ENCODE results near the gene C11orf68.

DNA sequence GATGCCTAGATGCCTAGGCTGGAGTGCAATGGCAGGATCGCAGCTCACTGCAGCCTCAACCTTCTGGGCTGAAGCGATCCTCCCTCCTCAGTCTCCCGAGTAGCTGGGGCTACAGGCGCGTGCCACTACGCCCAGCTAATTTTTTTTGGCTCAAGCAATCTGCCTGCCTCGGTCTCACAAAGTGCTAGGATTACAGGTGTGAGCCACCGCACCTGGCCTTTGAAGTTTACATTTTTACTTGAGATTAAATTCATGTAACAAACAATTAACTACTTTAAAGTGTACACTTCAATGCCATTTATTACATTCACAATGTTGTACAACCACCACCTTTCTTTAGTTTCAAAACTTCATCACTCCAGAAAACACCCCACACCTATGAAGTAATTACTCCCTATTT, 15.1 kb downstream of the C11orf68 start:
- TF ChIP-seq, protein P1, sequence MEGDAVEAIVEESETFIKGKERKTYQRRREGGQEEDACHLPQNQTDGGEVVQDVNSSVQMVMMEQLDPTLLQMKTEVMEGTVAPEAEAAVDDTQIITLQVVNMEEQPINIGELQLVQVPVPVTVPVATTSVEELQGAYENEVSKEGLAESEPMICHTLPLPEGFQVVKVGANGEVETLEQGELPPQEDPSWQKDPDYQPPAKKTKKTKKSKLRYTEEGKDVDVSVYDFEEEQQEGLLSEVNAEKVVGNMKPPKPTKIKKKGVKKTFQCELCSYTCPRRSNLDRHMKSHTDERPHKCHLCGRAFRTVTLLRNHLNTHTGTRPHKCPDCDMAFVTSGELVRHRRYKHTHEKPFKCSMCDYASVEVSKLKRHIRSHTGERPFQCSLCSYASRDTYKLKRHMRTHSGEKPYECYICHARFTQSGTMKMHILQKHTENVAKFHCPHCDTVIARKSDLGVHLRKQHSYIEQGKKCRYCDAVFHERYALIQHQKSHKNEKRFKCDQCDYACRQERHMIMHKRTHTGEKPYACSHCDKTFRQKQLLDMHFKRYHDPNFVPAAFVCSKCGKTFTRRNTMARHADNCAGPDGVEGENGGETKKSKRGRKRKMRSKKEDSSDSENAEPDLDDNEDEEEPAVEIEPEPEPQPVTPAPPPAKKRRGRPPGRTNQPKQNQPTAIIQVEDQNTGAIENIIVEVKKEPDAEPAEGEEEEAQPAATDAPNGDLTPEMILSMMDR (IDR thresholded peaks at IDR 0.05; ENCODE audit: low read length) = no peak
- no peak for TF ChIP-seq EZH2 (optimal IDR thresholded peaks at IDR 0.05; ENCODE audit: low read depth, low read length)
- TF ChIP-seq EZH2phosphoT487 (IDR thresholded peaks at IDR 0.05; ENCODE audit: low read length) = no peak

Measured in MM.1S (cell line).